Measurements from ENCODE around the gene IRF2BP2. TPM values are rescaled to one million over a fixed set of nuclear protein-coding genes. Genes with fewer than 3 reads are reported as not detected.
"Not testable (repeated sequence)": the region's sequence is repeated elsewhere in the genome, so short reads cannot be mapped to it uniquely, and the experiment has no call there.

IRF2BP2 gene
- total RNA-seq, 2 donors from 2014 or later = 82.7 to 83.3 TPM

- peak overlapping the region; percentile 95 to 100 (median 100) for H3K27ac ChIP-seq
- TF ChIP-seq POLR2A (IDR thresholded peaks at IDR 0.05) = no peak
- TF ChIP-seq, protein P1, sequence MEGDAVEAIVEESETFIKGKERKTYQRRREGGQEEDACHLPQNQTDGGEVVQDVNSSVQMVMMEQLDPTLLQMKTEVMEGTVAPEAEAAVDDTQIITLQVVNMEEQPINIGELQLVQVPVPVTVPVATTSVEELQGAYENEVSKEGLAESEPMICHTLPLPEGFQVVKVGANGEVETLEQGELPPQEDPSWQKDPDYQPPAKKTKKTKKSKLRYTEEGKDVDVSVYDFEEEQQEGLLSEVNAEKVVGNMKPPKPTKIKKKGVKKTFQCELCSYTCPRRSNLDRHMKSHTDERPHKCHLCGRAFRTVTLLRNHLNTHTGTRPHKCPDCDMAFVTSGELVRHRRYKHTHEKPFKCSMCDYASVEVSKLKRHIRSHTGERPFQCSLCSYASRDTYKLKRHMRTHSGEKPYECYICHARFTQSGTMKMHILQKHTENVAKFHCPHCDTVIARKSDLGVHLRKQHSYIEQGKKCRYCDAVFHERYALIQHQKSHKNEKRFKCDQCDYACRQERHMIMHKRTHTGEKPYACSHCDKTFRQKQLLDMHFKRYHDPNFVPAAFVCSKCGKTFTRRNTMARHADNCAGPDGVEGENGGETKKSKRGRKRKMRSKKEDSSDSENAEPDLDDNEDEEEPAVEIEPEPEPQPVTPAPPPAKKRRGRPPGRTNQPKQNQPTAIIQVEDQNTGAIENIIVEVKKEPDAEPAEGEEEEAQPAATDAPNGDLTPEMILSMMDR (IDR thresholded peaks at IDR 0.05) = no peak
- 0% methylated on average over 1 of the region's 1 CpG for WGBS, 2 donors
- H3K27me3 ChIP-seq = no peaks in the 10 kb centered on the region
- no peaks in the 10 kb centered on the region for H3K9me3 ChIP-seq
- DNase-seq (peak; percentile 59 to 80 (median 69)), ATAC-seq (no peak)
- no peak overlapping the region for H3K4me3 ChIP-seq
- intact Hi-C loops (cut with DNase I) = loop anchor here (5.0 to 10.0 kb wide), 3 partner anchors 42 to 486 kb away; no protein-coding TSS in a partner anchor
- H3K4me1 ChIP-seq = peaks cover 53% of the 10 kb centered on the region
- no peaks in the 10 kb centered on the region for H3K36me3 ChIP-seq (replicated peaks in 1 of 2; ENCODE audit: insufficient read depth in 1 of 2, low read depth in 2 of 2)
Measured at GRCh38 chr1:234598974-234599616, 10.9 kb downstream of the IRF2BP2 start.

GRCh38 chr1:234597894-234598293 is 12.1 kb downstream of the IRF2BP2 start:
- ATAC-seq (no peak), DNase-seq (peak; percentile 50 to 73 (median 60))
- no peaks in the 10 kb centered on the region for H3K36me3 ChIP-seq (replicated peaks in 1 of 2; ENCODE audit: insufficient read depth in 1 of 2, low read depth in 2 of 2)
- 35 to 38% methylated on average over 2 of the region's 2 CpGs for WGBS, 2 donors
- no peak for TF ChIP-seq POLR2A (IDR thresholded peaks at IDR 0.05)
- TF ChIP-seq, protein P1 (IDR thresholded peaks at IDR 0.05) = peak; percentile 17 to 69 (median 51)
- H3K27ac ChIP-seq = peak overlapping the region in 1 of 4 donors; percentile 100
- no peaks in the 10 kb centered on the region for H3K9me3 ChIP-seq
- H3K4me3 ChIP-seq = no peak overlapping the region
- intact Hi-C loops (cut with DNase I) = loop anchor here (5.0 to 10.0 kb wide), 3 partner anchors 41 to 487 kb away; no protein-coding TSS in a partner anchor
- no peaks in the 10 kb centered on the region for H3K27me3 ChIP-seq
- peaks cover 41% of the 10 kb centered on the region for H3K4me1 ChIP-seq

DNA sequence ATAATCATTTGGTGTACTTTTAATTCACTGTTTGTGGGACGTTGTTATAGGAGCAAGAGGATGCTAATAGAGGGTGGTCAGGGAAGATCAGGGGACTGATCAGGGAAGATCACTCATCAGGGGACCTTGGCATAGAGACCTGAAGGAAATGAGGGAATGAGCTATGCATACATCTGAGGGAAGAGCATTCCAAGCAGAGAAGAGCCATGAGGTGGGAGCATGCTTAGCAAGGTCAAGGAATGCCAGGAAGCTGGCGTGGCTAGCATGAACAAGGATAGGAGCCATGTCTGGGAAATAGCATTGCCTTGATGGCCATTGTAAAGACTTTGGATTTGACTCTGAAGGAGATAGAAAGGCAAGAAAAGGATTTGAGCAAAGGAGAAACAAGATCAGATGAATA is 14.1 kb downstream of the IRF2BP2 start:
- Histone ChIP-seq H3K9me3 (no peaks in the 10 kb centered on the region), H3K27ac (no peak overlapping the region), H3K36me3 (replicated peaks in 1 of 2; ENCODE audit: insufficient read depth in 1 of 2, low read depth in 2 of 2) (no peaks in the 10 kb centered on the region), H3K4me3 (no peak overlapping the region), H3K27me3 (no peaks in the 10 kb centered on the region), H3K4me1 (peaks cover 21% of the 10 kb centered on the region)
- WGBS, 2 donors = 74 to 90% methylated on average over 2 of the region's 2 CpGs
- ATAC-seq = no peak
- TF ChIP-seq, protein P1 (IDR thresholded peaks at IDR 0.05) = no peak
- no peak for TF ChIP-seq POLR2A (IDR thresholded peaks at IDR 0.05)
- intact Hi-C loops (cut with DNase I) = loop anchor here (5.0 to 10.0 kb wide), 3 partner anchors 39 to 489 kb away; no protein-coding TSS in a partner anchor
- no peak for DNase-seq

DNA sequence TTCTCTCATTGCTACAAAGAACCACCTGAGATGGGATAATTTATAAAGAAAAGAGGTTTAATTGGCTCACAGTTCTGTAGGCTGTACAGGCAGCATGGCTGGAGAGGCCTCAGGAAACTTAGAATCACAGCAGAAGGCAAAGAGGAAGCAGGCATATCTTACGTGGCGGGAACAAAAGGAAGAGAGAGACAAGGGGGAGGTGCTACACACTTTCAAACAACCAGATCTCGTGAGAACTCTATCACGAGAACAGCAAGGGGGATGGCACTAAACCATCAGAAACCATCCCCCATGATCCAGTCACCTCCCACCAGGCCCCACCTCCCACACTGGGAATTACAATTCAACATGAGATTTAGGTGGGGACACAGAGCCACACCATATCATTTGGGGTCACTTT is 15.4 kb downstream of the IRF2BP2 start:
- intact Hi-C loops (cut with DNase I) = loop anchor here (10.0 kb wide), 2 partner anchors 90 to 490 kb away; no protein-coding TSS in a partner anchor
- not testable (repeated sequence) for H3K27me3 ChIP-seq; ATAC-seq; H3K9me3 ChIP-seq; H3K4me3 ChIP-seq; DNase-seq; H3K36me3 ChIP-seq (replicated peaks in 1 of 2; ENCODE audit: insufficient read depth in 1 of 2, low read depth in 2 of 2); H3K27ac ChIP-seq
- peaks cover 13% of the 10 kb centered on the region for H3K4me1 ChIP-seq
- WGBS, 2 donors = 78 to 90% methylated on average over 4 of the region's 4 CpGs

GRCh38 chr1:234593771-234594504 is 16.0 kb downstream of the IRF2BP2 start:
- DNase-seq (no peak), ATAC-seq (no peak)
- intact Hi-C loops (cut with DNase I) = loop anchor here (10.0 kb wide), 2 partner anchors 89 to 491 kb away; no protein-coding TSS in a partner anchor
- no peak for TF ChIP-seq POLR2A (IDR thresholded peaks at IDR 0.05)
- Histone ChIP-seq H3K36me3 (replicated peaks in 1 of 2; ENCODE audit: insufficient read depth in 1 of 2, low read depth in 2 of 2) (no peaks in the 10 kb centered on the region), H3K4me1 (peaks cover 7% of the 10 kb centered on the region), H3K27ac (no peak overlapping the region), H3K9me3 (no peaks in the 10 kb centered on the region), H3K4me3 (no peak overlapping the region), H3K27me3 (no peaks in the 10 kb centered on the region)
- 90 to 95% methylated on average over 6 of the region's 6 CpGs for WGBS, 2 donors
